Hepatocyte (in vitro differentiated cells): ENCODE results near the gene WDTC1. TPM values are rescaled to one million over a fixed set of nuclear protein-coding genes. Genes with fewer than 3 reads are reported as not detected.

Source experiments
- DNase-seq: peaks from one replicate; pipeline ENCODE4 v3.0.0-alpha.2; 2016; ENCODE audit warnings: low spot score
- H2AFZ ChIP-seq: fragments of 200-600 bp; sonication (generic); 2 replicates; pipeline ENCODE4 v1.6.0; 2016; ENCODE audit warnings: antibody characterized with exemption, mild to moderate bottlenecking
- H3K27ac ChIP-seq: fragments of 200-600 bp; sonication (generic); 2 replicates; pipeline ENCODE4 v1.5.1; 2016; ENCODE audit warnings: mild to moderate bottlenecking
- H3K27me3 ChIP-seq: fragments of 200-600 bp; sonication (generic); 2 replicates; pipeline ENCODE4 v1.6.1; 2016
- H3K36me3 ChIP-seq: fragments of 200-600 bp; sonication (generic); replicated peaks from 2 replicates; pipeline ENCODE4 v1.5.1; 2016; ENCODE audit warnings: low read depth; ENCODE audit not compliant: insufficient read depth
- H3K4me1 ChIP-seq: fragments of 200-600 bp; sonication (generic); 2 replicates; pipeline ENCODE4 v1.5.1; 2016; ENCODE audit warnings: mild to moderate bottlenecking, moderate library complexity; ENCODE audit not compliant: insufficient read depth
- H3K4me2 ChIP-seq: fragments of 200-600 bp; sonication (generic); 2 replicates; pipeline ENCODE4 v1.6.0; 2016
- H3K4me3 ChIP-seq: fragments of 200-600 bp; sonication (generic); 2 replicates; pipeline ENCODE4 v1.5.1; 2016; ENCODE audit warnings: mild to moderate bottlenecking
- H3K79me2 ChIP-seq: fragments of 200-600 bp; sonication (generic); 2 replicates; pipeline ENCODE4 v1.6.0; 2017; ENCODE audit warnings: mild to moderate bottlenecking
- H3K9me2 ChIP-seq: fragments of 200-600 bp; sonication (generic); replicated peaks from 2 replicates; pipeline ENCODE4 v1.6.0; 2017; ENCODE audit warnings: mild to moderate bottlenecking; ENCODE audit not compliant: insufficient read depth
- H3K9me3 ChIP-seq: fragments of 200-600 bp; sonication (generic); 2 replicates; pipeline ENCODE4 v1.5.1; 2016; ENCODE audit warnings: low read depth, mild to moderate bottlenecking
- H4K20me1 ChIP-seq: fragments of 200-600 bp; sonication (generic); 2 replicates; pipeline ENCODE4 v1.6.0; 2016; ENCODE audit warnings: mild to moderate bottlenecking; ENCODE audit not compliant: insufficient read depth, poor library complexity, severe bottlenecking
- CTCF ChIP-seq: fragments of 200-600 bp; sonication (generic); IDR thresholded peaks from 2 replicates; pipeline ENCODE4 v1.5.1; 2016; ENCODE audit warnings: antibody characterized with exemption, mild to moderate bottlenecking; ENCODE audit not compliant: poor library complexity
- EZH2 ChIP-seq: fragments of 200-600 bp; sonication (generic); IDR thresholded peaks from 2 replicates; pipeline ENCODE4 v1.6.1; 2016; ENCODE audit warnings: antibody characterized with exemption, mild to moderate bottlenecking, borderline replicate concordance
- EZH2phosphoT487 ChIP-seq: fragments of 200-600 bp; sonication (generic); IDR thresholded peaks from one replicate; pipeline ENCODE4 v1.6.1; 2018; ENCODE audit warnings: antibody characterized with exemption, mild to moderate bottlenecking, low read depth, moderate library complexity; ENCODE audit not compliant: unreplicated experiment, severe bottlenecking
- WGBS: methylation state at CpG from one replicate; pipeline ENCODE4 v1.1.6; 2016; ENCODE audit warnings: low lambda C conversion rate; ENCODE audit errors: missing lambda C conversion rate; 5-methylcytosine and 5-hydroxymethylcytosine counted together
- polyA plus RNA-seq: library from polyadenylated mRNA; unstranded; fragments of >200 nt; fragmentation: Nextera tagmentation; extraction: Ambion mirVana; gene quantifications from 2 replicates; pipeline ENCODE4 v1.2.1, GENCODE V29; 2016
- total RNA-seq: library from RNA; depleted of rRNA; stranded (reverse); fragments of >200 nt; gene quantifications from 2 replicates; pipeline ENCODE4 v1.2.3, GENCODE V29; 2014

Gene WDTC1
- total and polyA plus RNA-seq, 2 experiments from 2014 or later: 11.0 to 22.8 TPM

GRCh38 chr1:27258598-27258997 is 24.2 kb downstream of the WDTC1 start:
- Histone ChIP-seq H3K4me1 (no peaks in the 10 kb centered on the region), H3K79me2 (peaks cover 20% of the 10 kb centered on the region), H3K4me3 (no peak overlapping the region), H3K4me2 (no peak overlapping the region), H3K27ac (no peak overlapping the region), H3K36me3 (no peaks in the 10 kb centered on the region), H3K9me2 (no peaks in the 10 kb centered on the region), H2AFZ (no peak overlapping the region), H3K27me3 (no peaks in the 10 kb centered on the region), H4K20me1 (no peaks in the 10 kb centered on the region), H3K9me3 (no peaks in the 10 kb centered on the region)
- TF ChIP-seq EZH2phosphoT487 (no peak), CTCF (no peak), EZH2 (no peak)
- no peak for DNase-seq
- WGBS: 92% methylated on average over 6 of the region's 6 CpGs

- Histone ChIP-seq H4K20me1 (no peaks in the 10 kb centered on the region), H3K27ac (no peak overlapping the region), H3K79me2 (no peaks in the 10 kb centered on the region), H3K4me2 (no peak overlapping the region), H3K9me2 (no peaks in the 10 kb centered on the region), H2AFZ (no peak overlapping the region), H3K36me3 (no peaks in the 10 kb centered on the region), H3K4me1 (no peaks in the 10 kb centered on the region), H3K9me3 (no peaks in the 10 kb centered on the region), H3K27me3 (no peaks in the 10 kb centered on the region), H3K4me3 (no peak overlapping the region)
- TF ChIP-seq EZH2: no peak
- no peak for TF ChIP-seq CTCF
- no peak for TF ChIP-seq EZH2phosphoT487
- no peak for DNase-seq
- 86% methylated on average over 5 of the region's 5 CpGs for WGBS
These were observed 32.7 kb downstream of the WDTC1 start for GRCh38 chr1:27267153-27267552.

GRCh38 chr1:27269276-27269675 is 34.8 kb downstream of the WDTC1 start:
- H3K4me3 ChIP-seq: no peak overlapping the region
- WGBS: 93% methylated on average over 4 of the region's 4 CpGs
- no peaks in the 10 kb centered on the region for H4K20me1 ChIP-seq
- no peak for TF ChIP-seq CTCF
- TF ChIP-seq EZH2phosphoT487: no peak
- no peak for TF ChIP-seq EZH2
- no peak overlapping the region for H3K4me2 ChIP-seq
- no peaks in the 10 kb centered on the region for H3K4me1 ChIP-seq
- no peaks in the 10 kb centered on the region for H3K36me3 ChIP-seq
- no peaks in the 10 kb centered on the region for H3K9me3 ChIP-seq
- H3K9me2 ChIP-seq: no peaks in the 10 kb centered on the region
- no peaks in the 10 kb centered on the region for H3K79me2 ChIP-seq
- no peak overlapping the region for H3K27ac ChIP-seq
- no peaks in the 10 kb centered on the region for H3K27me3 ChIP-seq
- no peak for DNase-seq
- no peak overlapping the region for H2AFZ ChIP-seq

GRCh38 chr1:27274204-27274603 is 39.8 kb downstream of the WDTC1 start:
- no peaks in the 10 kb centered on the region for H3K36me3 ChIP-seq
- no peak overlapping the region for H3K4me3 ChIP-seq
- H3K27me3 ChIP-seq: no peaks in the 10 kb centered on the region
- no peaks in the 10 kb centered on the region for H4K20me1 ChIP-seq
- H3K9me2 ChIP-seq: no peaks in the 10 kb centered on the region
- WGBS: 94% methylated on average over 1 of the region's 1 CpG
- H3K4me1 ChIP-seq: no peaks in the 10 kb centered on the region
- TF ChIP-seq CTCF (no peak), EZH2phosphoT487 (no peak), EZH2 (no peak)
- no peak overlapping the region for H3K4me2 ChIP-seq
- no peak overlapping the region for H2AFZ ChIP-seq
- DNase-seq: no peak
- H3K79me2 ChIP-seq: no peaks in the 10 kb centered on the region
- H3K9me3 ChIP-seq: no peaks in the 10 kb centered on the region
- no peak overlapping the region for H3K27ac ChIP-seq
